HepG2 (cell line): Measurements from ENCODE around the gene RAB3D. TPM values are rescaled to one million over a fixed set of nuclear protein-coding genes. Genes with fewer than 3 reads are reported as not detected.
A peak's percentile ranks its signal among the peaks of the same experiment; 100 is the strongest.

Source experiments
- BHLHE40 ChIP-seq: IDR thresholded peaks from 2 replicates; pipeline ENCODE4 v1.6.1; 2011; ENCODE audit warnings: low read length, improper control_type of control experiment
- BRF2 ChIP-seq: sonication (generic); formaldehyde crosslinking; IDR thresholded peaks from 2 replicates; pipeline ENCODE4 v1.8.1; 2022; ENCODE audit warnings: mild to moderate bottlenecking, missing genetic modification reagents
- CENPBD1 ChIP-seq: sonication (generic); formaldehyde crosslinking; IDR thresholded peaks from 2 replicates; pipeline ENCODE4 v1.8.0; 2022; ENCODE audit warnings: missing genetic modification reagents, low read depth, mild to moderate bottlenecking, borderline replicate concordance
- CHD4 ChIP-seq: fragments of 200-600 bp; sonication (generic); IDR thresholded peaks from 2 replicates; pipeline ENCODE4 v1.7.0; 2017; ENCODE audit warnings: mild to moderate bottlenecking, low read length, borderline replicate concordance
- DRAP1 ChIP-seq: IDR thresholded peaks from 2 replicates; pipeline ENCODE4 v1.6.1; 2016; ENCODE audit warnings: missing genetic modification reagents, missing compliant biosample characterization
- ELF3 ChIP-seq: IDR thresholded peaks from 2 replicates; pipeline ENCODE4 v1.6.1; 2016; ENCODE audit warnings: missing genetic modification reagents, missing compliant biosample characterization
- FOSL1 ChIP-seq: sonication (generic); formaldehyde crosslinking; IDR thresholded peaks from 2 replicates; pipeline ENCODE4 v1.9.0; 2021; ENCODE audit warnings: missing genetic modification reagents, borderline replicate concordance
- FOXA3 ChIP-seq: IDR thresholded peaks from 2 replicates; pipeline ENCODE4 v1.6.1; 2016; ENCODE audit warnings: missing genetic modification reagents, missing compliant biosample characterization
- LBX2 ChIP-seq: sonication (generic); formaldehyde crosslinking; IDR thresholded peaks from 2 replicates; pipeline ENCODE4 v1.5.0; 2020; ENCODE audit warnings: missing genetic modification reagents, mild to moderate bottlenecking, borderline replicate concordance
- MAZ ChIP-seq, 2 experiments: sonication (generic) in 1 of 2; formaldehyde crosslinking in 1 of 2; IDR thresholded peaks; 2 replicates each; pipeline versions ENCODE4 v1.5.0 to v1.6.1; 2012 to 2020; ENCODE audit warnings: low read depth in 2 of 2, mild to moderate bottlenecking in 2 of 2, borderline replicate concordance in 1 of 2, improper control_type of control experiment in 1 of 2, low read length in 1 of 2, missing genetic modification reagents in 1 of 2, moderate library complexity in 1 of 2
- MEF2D ChIP-seq: sonication (generic); formaldehyde crosslinking; IDR thresholded peaks from 2 replicates; pipeline ENCODE4 v1.5.1; 2020; ENCODE audit warnings: mild to moderate bottlenecking, missing genetic modification reagents
- MTF1 ChIP-seq: sonication (generic); formaldehyde crosslinking; IDR thresholded peaks from 2 replicates; pipeline ENCODE4 v1.5.0; 2020; ENCODE audit warnings: missing genetic modification reagents
- SMAD3 ChIP-seq: sonication (generic); formaldehyde crosslinking; IDR thresholded peaks from 2 replicates; pipeline ENCODE4 v1.4.0; 2020; ENCODE audit warnings: missing genetic modification reagents
- TCF7 ChIP-seq: sonication (generic); IDR thresholded peaks from 2 replicates; pipeline ENCODE4 v1.6.1; 2016; ENCODE audit warnings: antibody characterized with exemption, low read depth
- TP53 ChIP-seq: sonication (generic); formaldehyde crosslinking; conservative IDR thresholded peaks from 2 replicates; pipeline ENCODE4 v1.4.0; 2020; ENCODE audit warnings: missing genetic modification reagents
- UBTF ChIP-seq: sonication (generic); formaldehyde crosslinking; IDR thresholded peaks from 2 replicates; pipeline ENCODE4 v1.4.0; 2020; ENCODE audit warnings: mild to moderate bottlenecking, missing genetic modification reagents
- ZEB1 ChIP-seq: IDR thresholded peaks from 2 replicates; pipeline ENCODE4 v1.6.1; 2012; ENCODE audit warnings: mild to moderate bottlenecking, low read depth, inconsistent platforms; ENCODE audit not compliant: insufficient replicate concordance
- ZNF235 ChIP-seq: sonication (generic); formaldehyde crosslinking; IDR thresholded peaks from 2 replicates; pipeline ENCODE4 v1.8.1; 2023; ENCODE audit warnings: mild to moderate bottlenecking, missing genetic modification reagents, borderline replicate concordance
- ZNF44 ChIP-seq: sonication (generic); formaldehyde crosslinking; IDR thresholded peaks from 2 replicates; pipeline ENCODE4 v1.5.1; 2020; ENCODE audit warnings: mild to moderate bottlenecking, missing genetic modification reagents
- ZNF546 ChIP-seq: sonication (generic); formaldehyde crosslinking; conservative IDR thresholded peaks from 2 replicates; pipeline ENCODE4 v1.8.1; 2023; ENCODE audit warnings: mild to moderate bottlenecking, missing genetic modification reagents
- ZNF784 ChIP-seq: sonication (generic); formaldehyde crosslinking; IDR thresholded peaks from 2 replicates; pipeline ENCODE4 v1.5.1; 2020; ENCODE audit warnings: missing genetic modification reagents, mild to moderate bottlenecking, borderline replicate concordance
- ZSCAN25 ChIP-seq: sonication (generic); formaldehyde crosslinking; IDR thresholded peaks from 2 replicates; pipeline ENCODE4 v1.8.0; 2022; ENCODE audit warnings: mild to moderate bottlenecking, missing genetic modification reagents
- polyA plus RNA-seq, 8 experiments: library from polyadenylated mRNA; depleted of rRNA in 3 of 8; stranded (reverse) in 7 of 8; unstranded in 1 of 8; fragments of >200 nt; fragmentation: Illumina TruSeq in 4 of 8; extraction: Trizol in 4 of 8; gene quantifications; 2 replicates each; pipeline versions ENCODE4 v1.2.1 to v1.2.3, GENCODE V29; 2011 to 2016; ENCODE audit warnings: low read depth in 4 of 8, missing spikeins in 1 of 8, mixed read lengths in 1 of 8; ENCODE audit not compliant: insufficient read depth in 1 of 8
- total RNA-seq, 5 experiments: library from RNA; depleted of rRNA; stranded (reverse); fragments of >200 nt; fragmentation: Illumina TruSeq; extraction: Trizol; gene quantifications; 2 replicates each; pipeline ENCODE4 v1.2.3, GENCODE V29; 2016; ENCODE audit warnings: low read depth in 1 of 5

RAB3D gene
- total and polyA plus RNA-seq, 2 of the 13 experiments (the other 11 are each of a cell fraction or from before 2014, with no cell fraction given): 2.0 to 16.1 TPM

GRCh38 chr19:11382898-11383705 is 43.6 kb upstream of the RAB3D start (continued):
- TF ChIP-seq DRAP1: no peak
- TF ChIP-seq ZEB1: no peak
- no peak for TF ChIP-seq CENPBD1 (CRISPR knock-in tag)
- no peak for TF ChIP-seq FOSL1 (CRISPR knock-in tag)
- TF ChIP-seq ZNF235 (CRISPR knock-in tag): no peak
- no peak for TF ChIP-seq ZNF784 (CRISPR knock-in tag)
- no peak for TF ChIP-seq SMAD3 (CRISPR knock-in tag)
- TF ChIP-seq ZNF546 (CRISPR knock-in tag): no peak
- no peak for TF ChIP-seq ZSCAN25
- peak; percentile 43; the same call in 1 of the 2 replicates for TF ChIP-seq FOXA3 (CRISPR knock-in tag)
- no peak; the same call in 1 of the 2 replicates for TF ChIP-seq MEF2D (CRISPR knock-in tag)
- TF ChIP-seq TP53 (CRISPR knock-in tag): no peak
- TF ChIP-seq MTF1 (CRISPR knock-in tag): no peak
- no peak for TF ChIP-seq MAZ (IDR thresholded peaks at IDR 0.05; ENCODE audit: borderline replicate concordance, low read depth, low read length)
- TF ChIP-seq MAZ (CRISPR knock-in tag; IDR thresholded peaks at IDR 0.05; ENCODE audit: low read depth): no peak; the same call in none of the 2 replicates
- TF ChIP-seq CHD4: no peak
- peak; percentile 70 for TF ChIP-seq UBTF
- 0 out of 2 replicates have a peak, but pooled peaks have one; percentile 15 for TF ChIP-seq ELF3
- no peak for TF ChIP-seq LBX2
- TF ChIP-seq TCF7: no peak
- TF ChIP-seq ZNF44 (CRISPR knock-in tag): no peak
- TF ChIP-seq BHLHE40: peak; percentile 25; the same call in 1 of the 2 replicates
- no peak for TF ChIP-seq BRF2
